Kidney epithelial cell (primary cell): ENCODE measurements around the gene ZBTB8A. TPM values are rescaled to one million over a fixed set of nuclear protein-coding genes. Genes with fewer than 3 reads are reported as not detected.
A peak's percentile ranks its signal among the peaks of the same experiment; 100 is the strongest.

Source experiments
- DNase-seq: peaks from one replicate; pipeline ENCODE4 v3.0.0-alpha.2; 2010; ENCODE audit warnings: low read depth
- H3K27me3 ChIP-seq: 2 replicates; pipeline ENCODE4 v1.6.0; 2011; ENCODE audit warnings: low read length; ENCODE audit not compliant: control insufficient read depth, insufficient read depth
- H3K36me3 ChIP-seq: 2 replicates; pipeline ENCODE4 v1.5.1; 2011; ENCODE audit warnings: low read length; ENCODE audit not compliant: control insufficient read depth, insufficient read depth
- H3K4me3 ChIP-seq: 2 replicates; pipeline ENCODE4 v1.5.1; 2011; ENCODE audit warnings: low read depth, mild to moderate bottlenecking, control low read depth, low read length
- total RNA-seq: library from RNA; depleted of rRNA; stranded (reverse); fragments of >200 nt; gene quantifications from 2 replicates; pipeline ENCODE4 v1.2.3, GENCODE V29; 2015
- TF ChIP-seq, protein P1 (sequence below): IDR thresholded peaks from 2 replicates; pipeline ENCODE4 v1.5.1; 2011; ENCODE audit warnings: mild to moderate bottlenecking, moderate library complexity, low read length, control low read depth, inconsistent platforms; ENCODE audit not compliant: insufficient read depth, poor library complexity, severe bottlenecking

The ZBTB8A gene
- total RNA-seq, 1 donor from 2014 or later, result 7.5 TPM

DNA sequence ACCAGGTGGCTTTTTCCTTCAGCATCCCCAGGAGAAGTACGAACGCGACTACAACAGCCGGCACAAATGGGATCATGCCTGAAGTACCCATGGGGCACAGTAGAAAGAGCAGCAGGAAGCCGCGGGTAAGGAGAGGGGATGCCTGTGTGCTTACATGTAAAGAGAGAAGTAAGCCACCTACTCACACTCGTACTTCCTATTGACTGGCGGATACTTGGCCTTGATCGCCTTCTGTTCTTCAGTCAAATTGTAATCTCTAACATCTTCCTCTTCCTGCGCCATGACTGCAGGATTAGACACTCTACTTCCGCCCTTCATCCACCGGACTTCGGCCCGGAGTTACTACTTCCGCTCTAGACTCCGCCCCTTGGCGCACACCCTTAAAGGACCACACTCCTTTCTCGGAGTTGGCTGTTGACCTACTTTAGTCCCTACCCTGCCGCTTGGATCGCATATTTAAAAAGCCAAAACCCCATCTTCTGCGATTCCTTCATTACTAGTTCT is 111.1 kb downstream of the ZBTB8A start, which contains the start of gene ZBTB8OS:
Gene ZBTB8OS (minus strand): TSS at position 303 of the 504 bp plus-strand sequence. CDS start 21 bp downstream, at position 282.
- H3K4me3 ChIP-seq, result peak within 1 kb of the TSS; percentile 91
- TF ChIP-seq, protein P1, sequence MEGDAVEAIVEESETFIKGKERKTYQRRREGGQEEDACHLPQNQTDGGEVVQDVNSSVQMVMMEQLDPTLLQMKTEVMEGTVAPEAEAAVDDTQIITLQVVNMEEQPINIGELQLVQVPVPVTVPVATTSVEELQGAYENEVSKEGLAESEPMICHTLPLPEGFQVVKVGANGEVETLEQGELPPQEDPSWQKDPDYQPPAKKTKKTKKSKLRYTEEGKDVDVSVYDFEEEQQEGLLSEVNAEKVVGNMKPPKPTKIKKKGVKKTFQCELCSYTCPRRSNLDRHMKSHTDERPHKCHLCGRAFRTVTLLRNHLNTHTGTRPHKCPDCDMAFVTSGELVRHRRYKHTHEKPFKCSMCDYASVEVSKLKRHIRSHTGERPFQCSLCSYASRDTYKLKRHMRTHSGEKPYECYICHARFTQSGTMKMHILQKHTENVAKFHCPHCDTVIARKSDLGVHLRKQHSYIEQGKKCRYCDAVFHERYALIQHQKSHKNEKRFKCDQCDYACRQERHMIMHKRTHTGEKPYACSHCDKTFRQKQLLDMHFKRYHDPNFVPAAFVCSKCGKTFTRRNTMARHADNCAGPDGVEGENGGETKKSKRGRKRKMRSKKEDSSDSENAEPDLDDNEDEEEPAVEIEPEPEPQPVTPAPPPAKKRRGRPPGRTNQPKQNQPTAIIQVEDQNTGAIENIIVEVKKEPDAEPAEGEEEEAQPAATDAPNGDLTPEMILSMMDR, result no peak
- DNase-seq, result peak; percentile 82
- peaks cover 4% of the 10 kb centered on the region for H3K36me3 ChIP-seq
- no peaks in the 10 kb centered on the region for H3K27me3 ChIP-seq

DNA sequence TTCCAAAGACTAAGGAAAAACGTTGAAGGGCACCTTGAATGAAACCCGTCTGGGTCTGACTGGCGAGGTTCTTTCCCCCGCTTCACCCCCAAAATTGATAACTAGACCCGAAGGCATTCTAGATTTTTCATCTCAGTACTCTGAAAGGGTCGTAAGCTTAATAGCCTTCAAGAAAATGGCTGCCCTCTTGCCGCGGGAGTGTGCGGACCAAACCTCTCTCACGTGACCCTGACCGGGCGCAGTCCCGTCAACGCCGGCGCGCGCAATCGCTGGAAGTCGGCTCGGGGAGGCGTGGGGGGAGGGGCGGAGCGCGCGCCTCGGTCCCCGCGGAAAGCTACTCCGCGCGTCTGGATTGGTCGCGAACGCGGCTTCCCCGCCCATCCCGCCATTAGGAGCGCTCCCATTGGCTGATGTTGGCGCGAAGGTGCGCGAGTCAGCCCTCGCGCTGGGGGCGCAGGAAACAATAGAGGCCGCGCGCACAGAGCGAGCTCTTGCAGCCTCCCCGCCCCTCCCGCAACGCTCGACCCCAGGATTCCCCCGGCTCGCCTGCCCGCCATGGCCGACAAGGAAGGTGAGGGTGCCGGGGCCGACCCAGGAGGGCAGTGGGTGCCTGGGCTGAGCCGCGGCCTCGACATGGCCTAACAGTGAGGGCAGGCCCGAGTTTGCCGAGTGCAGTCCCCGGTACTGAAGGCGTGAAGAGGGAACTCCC is 111.7 kb downstream of the ZBTB8A start, which contains the start of gene RBBP4:
Gene RBBP4 (plus strand): TSS at position 457 of the 709 bp plus-strand sequence. CDS start 99 bp downstream, at position 556.
- Histone ChIP-seq H3K4me3 (peak within 1 kb of the TSS; percentile 91), H3K27me3 (no peaks in the 10 kb centered on the region), H3K36me3 (peaks cover 4% of the 10 kb centered on the region)
- TF ChIP-seq, protein P1, result no peak
- peak; percentile 80 for DNase-seq

DNA sequence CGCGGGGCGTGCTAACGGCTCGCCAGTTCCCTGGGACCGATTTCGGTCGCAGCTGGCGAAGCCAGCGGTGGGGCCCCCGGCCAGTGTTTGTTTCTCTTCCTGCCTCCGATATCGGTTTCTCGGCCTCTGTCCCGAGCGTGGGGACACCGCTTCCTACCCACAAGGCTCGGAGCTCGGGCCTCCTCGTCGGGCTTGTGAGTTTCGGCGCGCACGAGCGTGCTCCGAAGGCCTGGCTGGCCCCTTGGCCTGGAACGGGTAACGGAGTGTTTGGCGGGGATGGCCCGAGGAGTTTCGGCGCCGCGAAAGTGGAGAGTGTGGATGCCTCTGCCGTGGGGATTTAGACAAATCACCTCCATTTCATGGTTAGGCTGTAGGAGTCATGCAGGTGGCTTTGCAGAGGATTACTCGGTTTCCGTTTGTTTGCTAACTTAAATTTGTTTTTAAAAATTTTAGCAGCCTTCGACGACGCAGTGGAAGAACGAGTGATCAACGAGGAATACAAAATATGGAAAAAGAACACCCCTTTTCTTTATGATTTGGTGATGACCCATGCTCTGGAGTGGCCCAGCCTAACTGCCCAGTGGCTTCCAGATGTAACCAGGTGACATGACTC is 112.3 kb downstream of the ZBTB8A start:
- Histone ChIP-seq H3K36me3 (peaks cover 4% of the 10 kb centered on the region), H3K27me3 (no peaks in the 10 kb centered on the region), H3K4me3 (peak overlapping the region; percentile 91)
- DNase-seq, result peak; percentile 1
- TF ChIP-seq, protein P1, result no peak

GRCh38 chr1:32652244-32652962 is 113.2 kb downstream of the ZBTB8A start:
- DNase-seq, result no peak
- peaks cover 4% of the 10 kb centered on the region for H3K36me3 ChIP-seq
- no peaks in the 10 kb centered on the region for H3K27me3 ChIP-seq
- TF ChIP-seq, protein P1, result no peak
- H3K4me3 ChIP-seq, result peak overlapping the region; percentile 91

Other genes starting within 250 kb of the ZBTB8A start
- gene HDAC1, start 247.3 kb upstream of the ZBTB8A start, total RNA-seq, result 72.3 and 85.7 TPM in 2 replicates
- gene MARCKSL1, start 203.2 kb upstream of the ZBTB8A start, total RNA-seq, result 184 and 187 TPM in 2 replicates
- 3.4 and 7.5 TPM in 2 replicates for gene FAM229A, start 176.9 kb upstream of the ZBTB8A start, total RNA-seq
- not detected in 2 replicates for gene TSSK3, start 176.9 kb upstream of the ZBTB8A start, total RNA-seq
- 81.6 and 83.6 TPM in 2 replicates for gene BSDC1, start 145.0 kb upstream of the ZBTB8A start, total RNA-seq
- gene ZBTB8B, start 74.4 kb upstream of the ZBTB8A start, total RNA-seq, result 0.07 and 0.13 TPM in 2 replicates
- 38.0 and 38.2 TPM in 2 replicates for gene ZBTB8OS, start 111.1 kb downstream of the ZBTB8A start, total RNA-seq
- 216 and 245 TPM in 2 replicates for gene RBBP4, start 111.8 kb downstream of the ZBTB8A start, total RNA-seq
- 2.7 and 3.8 TPM in 2 replicates for gene SYNC, start 163.3 kb downstream of the ZBTB8A start, total RNA-seq